Muscle of leg (tissue), 9 donors: ENCODE data around the gene MINDY4B. TPM values are rescaled to one million over a fixed set of nuclear protein-coding genes. Genes with fewer than 3 reads are reported as not detected.

Source experiments
- polyA plus RNA-seq, 8 donors: library from polyadenylated mRNA; unstranded; fragments of 120-200 nt; gene quantifications; one replicate each; pipeline versions ENCODE4 v1.2.1 to v1.2.3, GENCODE V29; 2013; ENCODE audit warnings: inconsistent platforms in 1 of 8, low replicate concordance in 1 of 8; ENCODE audit not compliant: insufficient read length in 8 of 8, insufficient read depth in 1 of 8
- total RNA-seq: library from RNA; stranded (reverse); fragments of 120-200 nt; gene quantifications from one replicate; pipeline ENCODE4 v1.2.4, GENCODE V29; 2013

MINDY4B gene
- total and polyA plus RNA-seq, 9 donors, result 0.47 to 4.8 (median 1.4) TPM

Other genes with a start within 250 kb of the MINDY4B start
- 0.09 TPM for gene ERICH6, start 201.5 kb downstream of the MINDY4B start, total RNA-seq
- under 1 TPM in 5 of 8 donors, not detected in 3; 0.19 to 0.53 (median 0.41) TPM for gene ERICH6, start 201.5 kb downstream of the MINDY4B start, polyA plus RNA-seq
- gene SIAH2, start 142.3 kb downstream of the MINDY4B start, total RNA-seq, result 15.9 TPM
- 10 to 100 TPM; 19.1 to 22.1 (median 20.2) TPM for gene SIAH2, start 142.3 kb downstream of the MINDY4B start, polyA plus RNA-seq
- gene CLRN1, start 67.3 kb upstream of the MINDY4B start, total RNA-seq, result 0.18 TPM
- gene CLRN1, start 67.3 kb upstream of the MINDY4B start, polyA plus RNA-seq, result under 1 TPM; 0.23 to 0.98 (median 0.42) TPM
- gene MED12L, start 180.2 kb upstream of the MINDY4B start, total RNA-seq, result 11.7 TPM
- 1 to 10 TPM; 2.6 to 9.2 (median 6.7) TPM for gene MED12L, start 180.2 kb upstream of the MINDY4B start, polyA plus RNA-seq